ACHN (cell line): Measurements from ENCODE around the gene STAT2.
"Not testable (repeated sequence)": the region's sequence is repeated elsewhere in the genome, so short reads cannot be mapped to it uniquely, and the experiment has no call there.

Experiments
- DNase-seq: peaks from one replicate; pipeline ENCODE4 v3.0.0-alpha.2; 2015
- in situ Hi-C: cut with HindIII; loops from 2 replicates; pipeline ENCODE4 v1.10.0; 2017; ENCODE audit warnings: low sequenced_read_pairs, low pct_ligation_motif_present, low pct_unique_long_range_greater_than_20kb

STAT2 gene

DNA sequence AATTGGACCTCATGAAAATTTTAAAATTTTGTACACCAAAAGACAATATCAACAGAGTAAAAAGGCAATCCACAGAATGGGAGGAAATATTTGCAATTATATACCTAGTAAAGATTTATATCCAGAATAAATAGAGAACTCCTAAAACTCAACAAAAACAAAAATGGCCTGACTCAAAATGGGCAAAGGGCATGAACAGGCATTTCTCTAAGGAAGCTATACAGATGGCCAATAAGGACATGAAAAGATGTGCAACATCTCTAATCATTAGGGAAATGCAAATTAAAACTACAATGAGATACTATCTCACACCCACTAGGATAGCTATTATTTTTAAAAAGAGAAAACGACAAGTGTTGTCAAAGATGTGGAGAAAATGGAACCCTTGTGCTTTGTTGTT, 13.6 kb upstream of the STAT2 start:
- no peak for DNase-seq
- in situ Hi-C loops: no loop called here

DNA sequence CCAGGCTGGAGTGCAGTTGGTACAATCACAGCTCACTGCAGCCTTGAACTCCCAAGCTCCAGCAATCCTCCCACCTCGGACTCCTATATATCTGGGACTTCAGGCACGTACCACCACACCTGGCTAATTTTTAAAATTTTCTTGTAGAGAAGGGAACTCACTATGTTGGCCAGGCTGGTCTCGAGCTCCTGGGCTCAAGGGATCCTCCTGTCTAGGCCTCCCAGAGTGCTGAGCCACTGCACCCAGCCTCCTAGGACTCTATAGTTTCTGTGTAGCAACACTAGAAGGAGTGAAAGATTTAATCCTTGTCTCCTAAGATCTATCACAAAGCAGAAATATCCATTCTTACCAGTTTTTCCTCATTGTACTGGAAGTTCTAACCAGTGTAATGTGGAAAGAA, 7.0 kb upstream of the STAT2 start:
- in situ Hi-C loops: no loop called here
- DNase-seq: no peak

DNA sequence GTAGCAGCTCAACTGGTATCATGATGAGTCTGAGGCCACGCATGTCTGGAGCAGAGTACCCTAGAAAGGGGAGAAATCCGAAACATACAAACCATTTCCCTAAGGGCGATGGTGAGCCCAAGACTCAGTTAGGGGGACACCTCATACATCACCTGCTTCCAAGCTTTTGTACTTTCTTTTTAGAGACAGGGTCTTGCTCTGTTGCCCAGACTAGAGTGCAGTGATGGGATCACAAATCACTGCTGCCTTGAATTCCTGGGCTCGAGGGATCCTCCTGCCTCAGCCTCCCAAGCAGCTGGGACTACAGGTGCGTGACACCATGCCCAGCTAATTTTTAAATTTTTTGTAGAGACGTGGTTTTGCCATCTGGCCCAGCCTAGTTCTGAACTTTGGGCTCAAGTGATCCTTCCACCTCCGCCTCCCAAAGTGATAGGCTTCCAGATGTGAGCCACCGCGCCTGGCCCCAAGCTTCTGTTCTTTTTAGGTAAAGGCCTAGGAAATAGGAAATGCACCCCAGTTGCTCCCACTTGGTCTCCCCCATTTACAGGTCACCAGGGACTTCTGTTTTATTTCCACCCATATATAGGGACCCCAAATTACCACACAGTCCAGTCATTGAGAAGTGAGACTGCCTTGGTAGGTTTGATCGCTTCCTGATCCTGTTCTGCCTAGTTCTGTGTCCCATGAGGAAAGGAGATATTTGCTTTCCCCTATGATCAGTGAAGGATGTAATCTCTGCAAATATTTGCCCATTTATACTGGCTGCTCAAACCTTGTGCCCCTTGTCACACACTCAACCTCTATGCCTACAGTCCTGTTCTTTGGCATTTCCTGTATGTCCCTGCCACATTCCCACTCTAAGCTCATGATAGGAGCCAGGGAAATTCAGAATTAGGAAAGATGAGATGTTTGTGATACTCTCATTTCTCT, 2.5 kb upstream of the STAT2 start, which contains the start of gene APOF:
TSS of gene APOF (minus strand) at position 728 of the 930 bp plus-strand sequence. CDS start at position 616, 112 bp downstream.
- no peak for DNase-seq
- in situ Hi-C loops: no loop called here

DNA sequence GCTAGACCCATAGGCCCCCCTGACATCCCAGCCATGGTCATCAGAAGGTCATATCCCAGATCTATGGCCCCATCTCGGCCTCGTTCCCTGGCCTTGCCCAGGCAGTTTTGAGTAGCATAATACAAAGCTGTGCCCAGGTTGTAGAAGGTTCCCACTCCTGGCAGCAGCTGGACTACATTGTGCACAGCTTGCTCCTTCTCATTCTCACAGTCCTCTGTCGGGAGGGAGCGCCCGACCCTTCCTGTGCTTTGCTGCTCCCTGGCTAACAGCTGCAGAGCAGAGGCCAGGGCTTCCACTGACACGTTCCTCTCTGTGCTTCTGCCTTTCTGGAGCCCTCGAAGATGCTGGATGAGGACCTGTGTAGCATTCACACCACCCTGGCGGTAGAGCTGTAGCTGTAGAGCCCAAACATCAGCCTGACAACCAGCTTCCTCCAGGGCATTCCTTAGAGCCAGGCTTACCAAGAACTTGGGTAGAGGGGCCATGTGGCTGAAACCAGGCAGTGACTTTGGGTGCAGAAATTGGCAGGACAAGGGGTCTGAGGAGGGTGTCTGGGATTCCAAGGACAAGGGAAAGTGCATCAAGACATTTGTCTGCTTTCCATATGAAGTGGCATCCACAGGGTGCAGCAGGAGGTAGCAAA, 1.7 kb upstream of the STAT2 start:
- DNase-seq: no peak
- in situ Hi-C loops: no loop called here

DNA sequence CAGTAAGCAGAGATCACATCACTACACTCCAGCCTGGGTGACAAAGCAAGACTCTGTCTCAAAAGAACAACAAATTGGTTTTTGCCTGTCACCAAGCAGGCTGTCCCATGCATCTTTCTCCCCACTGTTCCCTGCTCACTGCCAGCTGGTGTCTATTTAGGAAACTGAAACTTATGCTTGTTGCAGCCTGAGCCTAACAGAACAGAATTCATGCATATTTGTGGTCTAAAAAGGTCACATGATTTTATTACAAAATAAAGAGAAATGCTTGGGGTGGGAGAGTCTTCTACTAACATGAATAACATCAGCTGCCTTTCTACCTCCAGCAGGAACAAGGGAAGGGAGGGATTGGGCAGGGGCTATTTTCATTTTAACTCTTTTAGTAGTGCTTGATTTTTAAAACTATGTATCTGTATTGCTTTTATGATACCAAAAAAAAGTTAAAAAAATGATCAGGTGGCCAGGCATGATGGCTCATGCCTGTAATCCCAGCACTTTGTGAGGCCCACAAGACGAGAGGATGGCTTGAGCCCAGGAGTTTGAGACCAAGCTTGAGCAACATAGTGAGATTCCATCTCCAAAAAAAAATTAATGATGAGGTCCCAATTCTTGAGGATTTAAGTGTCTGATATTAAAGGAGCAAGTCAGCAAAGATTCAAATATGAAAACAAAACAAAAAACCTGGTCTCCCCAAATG, 923 bp downstream of the STAT2 start:
- in situ Hi-C loops: no loop called here
- DNase-seq: peak; percentile 66

DNA sequence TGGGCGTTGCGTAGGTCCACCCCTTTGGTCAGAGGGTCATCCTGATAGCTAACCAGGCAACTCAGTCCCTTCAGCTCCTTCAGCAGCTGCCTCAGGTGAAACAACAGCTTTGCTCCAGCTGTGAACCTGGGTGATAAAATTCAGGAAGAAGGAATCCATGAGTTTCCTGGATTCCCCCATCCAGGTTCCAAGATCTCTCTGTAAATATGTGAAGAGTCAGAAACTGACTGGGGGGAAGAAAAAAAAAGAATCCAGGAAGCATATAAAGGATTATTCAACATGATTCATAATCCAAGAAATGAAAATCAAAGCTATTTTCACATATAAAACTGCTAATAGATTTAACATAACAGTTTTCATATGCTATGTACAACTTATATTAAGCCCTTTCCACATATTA, 8.6 kb downstream of the STAT2 start:
- in situ Hi-C loops: no loop called here
- DNase-seq: no peak

DNA sequence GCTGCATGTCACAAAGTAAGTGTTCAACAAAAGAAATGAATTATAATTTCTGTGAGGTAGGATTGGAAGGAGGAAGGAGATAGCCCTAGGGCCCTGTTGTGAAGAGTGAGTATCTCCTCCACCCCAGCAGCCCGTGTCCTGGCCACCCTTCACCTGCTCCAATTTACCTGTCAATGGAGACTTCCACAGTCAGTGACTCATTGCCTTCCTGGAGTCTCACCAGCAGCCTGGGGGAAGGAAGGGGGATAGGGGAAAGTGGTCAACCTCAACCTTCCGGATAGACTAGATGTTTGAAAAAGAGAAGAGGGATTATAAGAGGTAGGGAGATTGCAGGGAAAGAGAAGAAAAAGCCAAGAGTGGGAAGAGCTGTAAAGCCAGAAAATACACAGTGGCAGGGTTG, 9.2 kb downstream of the STAT2 start:
- DNase-seq: no peak
- in situ Hi-C loops: no loop called here

DNA sequence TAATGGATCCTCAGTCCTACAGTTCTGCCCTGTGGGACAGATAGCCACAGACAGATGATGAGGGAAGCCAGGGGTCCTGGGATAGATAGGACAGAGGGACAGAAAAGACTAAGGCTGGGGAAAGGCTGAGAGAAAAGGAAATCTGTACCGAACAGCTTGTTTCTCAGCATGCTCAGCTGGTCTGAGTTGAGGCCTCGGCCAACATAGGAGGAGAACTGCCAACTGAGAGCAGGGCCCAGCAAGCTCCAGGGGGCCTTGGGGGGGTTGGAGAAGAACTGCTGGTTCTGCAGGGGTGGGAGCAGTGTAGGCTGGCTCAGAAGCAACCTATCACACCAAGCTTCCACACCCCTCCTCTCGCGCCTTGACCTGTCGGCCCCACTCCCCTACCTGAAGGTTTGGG, 11.1 kb downstream of the STAT2 start:
- in situ Hi-C loops: no loop called here
- no peak for DNase-seq

DNA sequence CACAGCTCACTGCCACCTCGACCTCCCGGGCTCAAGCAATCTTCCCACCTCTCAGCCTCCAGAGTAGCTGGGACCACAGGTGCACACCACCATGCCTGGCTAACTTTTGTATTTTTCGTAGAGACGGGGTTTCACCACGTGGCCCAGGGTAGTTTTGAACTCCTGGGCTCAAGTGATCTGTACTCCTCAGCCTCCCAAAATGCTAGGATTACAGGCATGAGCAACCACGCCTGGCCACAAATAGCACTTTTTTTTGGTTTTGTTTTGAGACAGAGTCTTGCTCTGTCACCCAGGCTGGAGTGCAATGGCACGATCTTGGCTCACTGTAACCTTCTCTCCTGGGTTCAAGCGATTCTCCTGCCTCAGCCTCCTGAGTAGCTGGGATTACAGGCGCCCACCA, 12.7 kb downstream of the STAT2 start:
- DNase-seq, in situ Hi-C loops: not testable (repeated sequence)

DNA sequence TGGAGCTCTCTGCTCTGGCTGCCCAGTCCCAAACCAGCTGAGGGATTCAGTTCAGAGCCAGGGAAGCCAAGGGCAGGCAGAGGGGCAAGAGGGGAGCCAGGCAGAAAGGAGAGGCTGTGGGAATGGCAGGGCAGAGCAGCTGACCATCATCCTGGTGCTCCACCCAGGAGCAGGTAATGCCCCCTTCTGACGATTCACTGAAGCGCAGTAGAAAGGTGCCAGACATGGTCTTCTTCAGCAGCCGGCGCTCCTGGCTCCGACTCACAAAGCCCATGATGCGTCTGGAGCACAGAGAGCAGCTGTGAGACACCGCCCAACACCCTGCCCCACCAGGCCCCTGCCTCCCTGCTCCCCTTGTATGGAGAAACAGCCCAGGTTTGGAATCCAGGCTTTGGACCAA, 13.2 kb downstream of the STAT2 start:
- in situ Hi-C loops: no loop called here
- DNase-seq: no peak

DNA sequence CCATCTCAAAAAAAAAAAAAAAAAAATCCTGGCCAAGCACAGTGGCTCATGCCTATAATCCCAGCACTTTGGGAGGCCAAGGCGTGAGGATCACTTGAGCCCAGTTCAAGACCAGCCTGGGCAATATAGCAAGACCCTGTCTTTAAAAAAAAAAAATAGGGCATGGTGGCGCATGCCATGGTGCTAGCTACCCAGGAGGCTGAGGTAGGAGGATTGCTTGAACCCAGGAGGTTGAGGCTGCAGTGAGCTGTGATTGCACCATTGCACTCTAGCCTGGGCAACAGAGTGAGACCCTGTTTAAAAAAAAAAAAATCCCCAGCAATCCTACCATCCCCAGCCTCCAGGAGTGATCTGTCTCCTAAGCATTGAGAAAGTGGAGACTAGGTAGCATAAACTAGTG, 17.6 kb downstream of the STAT2 start:
- in situ Hi-C loops, DNase-seq: not testable (repeated sequence)

DNA sequence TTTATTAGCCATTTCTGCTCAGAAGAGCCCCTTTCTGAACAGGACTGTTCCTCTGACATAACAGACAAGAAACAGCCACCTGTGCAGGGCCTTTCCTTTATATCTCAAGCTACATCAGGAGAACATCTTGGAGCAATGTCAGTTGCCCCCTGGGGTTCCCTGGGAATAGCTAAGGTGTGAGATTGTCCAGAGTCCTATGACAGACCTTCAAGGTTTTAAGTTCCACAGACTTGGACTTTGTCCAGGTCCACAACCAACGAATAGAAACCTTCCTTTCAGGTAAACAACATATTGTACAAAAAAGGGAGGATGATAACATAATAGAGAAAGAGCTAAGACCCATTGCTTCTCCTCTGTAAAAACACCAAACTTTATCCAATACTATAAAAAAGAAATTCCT, 18.3 kb downstream of the STAT2 start:
- DNase-seq: no peak
- in situ Hi-C loops: no loop called here

DNA sequence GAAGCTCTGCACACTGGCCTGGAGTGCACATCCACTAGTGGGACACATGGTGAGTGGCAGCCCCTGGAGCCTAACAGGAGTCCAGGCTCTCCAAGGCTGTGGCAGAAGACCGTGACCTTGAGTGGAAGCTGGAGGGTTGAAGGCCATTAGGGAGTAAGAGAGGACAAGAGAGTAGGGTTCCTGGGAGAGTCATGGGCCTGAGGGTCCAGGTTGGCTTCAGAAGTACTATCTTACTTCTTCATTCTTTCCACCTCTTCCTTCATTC, 20.8 kb downstream of the STAT2 start:
- in situ Hi-C loops: no loop called here
- DNase-seq: no peak

DNA sequence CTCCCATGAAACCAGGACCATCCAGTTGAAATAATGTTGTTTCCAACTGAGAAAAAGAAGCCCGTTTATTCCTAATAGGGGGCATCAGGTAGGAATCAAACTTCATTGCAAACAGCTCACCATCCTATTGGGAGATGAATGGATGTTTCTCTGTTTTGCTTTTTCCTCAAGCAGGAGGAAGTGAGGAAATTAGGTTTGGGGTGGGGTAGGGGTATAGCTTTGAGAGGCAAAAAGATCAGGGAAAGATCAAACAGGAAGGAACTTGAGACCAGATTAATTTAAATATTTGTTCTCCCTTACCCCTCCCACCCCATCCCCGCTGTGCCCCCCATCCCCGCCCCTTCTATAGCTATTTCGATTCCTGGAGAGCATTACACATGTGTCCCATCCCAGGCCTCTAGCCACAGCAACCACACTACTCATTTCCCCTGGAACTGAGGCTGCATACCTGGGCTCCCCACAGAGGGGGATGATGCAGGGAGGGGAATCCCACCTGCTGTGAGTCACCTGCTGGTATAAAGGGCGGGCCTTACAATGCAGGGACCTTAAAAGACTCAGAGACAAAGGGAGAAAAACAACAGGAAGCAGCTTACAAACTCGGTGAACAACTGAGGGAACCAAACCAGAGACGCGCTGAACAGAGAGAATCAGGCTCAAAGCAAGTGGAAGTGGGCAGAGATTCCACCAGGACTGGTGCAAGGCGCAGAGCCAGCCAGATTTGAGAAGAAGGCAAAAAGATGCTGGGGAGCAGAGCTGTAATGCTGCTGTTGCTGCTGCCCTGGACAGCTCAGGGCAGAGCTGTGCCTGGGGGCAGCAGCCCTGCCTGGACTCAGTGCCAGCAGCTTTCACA, 21.4 kb downstream of the STAT2 start, which contains the start of gene IL23A:
TSS of gene IL23A (plus strand) at position 577 of the 850 bp plus-strand sequence. CDS start at position 738, 161 bp downstream.
- in situ Hi-C loops: no loop called here
- DNase-seq: no peak

DNA sequence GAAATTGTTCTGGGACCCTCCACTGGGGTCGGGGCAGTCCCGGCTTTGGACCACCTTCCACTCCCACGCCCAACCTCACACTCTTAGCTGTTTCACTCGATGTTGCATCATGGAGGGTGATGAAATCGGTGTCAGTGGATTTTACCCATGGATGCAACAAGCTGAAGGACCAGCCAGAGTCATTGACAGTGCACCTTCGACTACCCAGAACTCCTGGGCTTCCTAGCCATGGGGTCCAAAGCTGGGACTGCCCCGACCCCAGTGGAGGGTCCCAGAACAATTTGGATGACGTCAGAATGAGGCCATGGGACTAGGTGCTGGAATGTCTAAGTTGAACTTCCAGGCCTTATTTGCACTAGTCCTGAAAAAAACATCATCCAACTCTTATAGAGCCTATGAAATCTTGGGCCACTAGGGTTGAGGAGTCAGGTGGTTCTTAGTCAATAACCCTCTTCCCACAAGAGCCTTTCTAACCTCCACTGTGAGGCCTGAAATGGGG, 22.1 kb downstream of the STAT2 start:
- DNase-seq: no peak
- in situ Hi-C loops: no loop called here

DNA sequence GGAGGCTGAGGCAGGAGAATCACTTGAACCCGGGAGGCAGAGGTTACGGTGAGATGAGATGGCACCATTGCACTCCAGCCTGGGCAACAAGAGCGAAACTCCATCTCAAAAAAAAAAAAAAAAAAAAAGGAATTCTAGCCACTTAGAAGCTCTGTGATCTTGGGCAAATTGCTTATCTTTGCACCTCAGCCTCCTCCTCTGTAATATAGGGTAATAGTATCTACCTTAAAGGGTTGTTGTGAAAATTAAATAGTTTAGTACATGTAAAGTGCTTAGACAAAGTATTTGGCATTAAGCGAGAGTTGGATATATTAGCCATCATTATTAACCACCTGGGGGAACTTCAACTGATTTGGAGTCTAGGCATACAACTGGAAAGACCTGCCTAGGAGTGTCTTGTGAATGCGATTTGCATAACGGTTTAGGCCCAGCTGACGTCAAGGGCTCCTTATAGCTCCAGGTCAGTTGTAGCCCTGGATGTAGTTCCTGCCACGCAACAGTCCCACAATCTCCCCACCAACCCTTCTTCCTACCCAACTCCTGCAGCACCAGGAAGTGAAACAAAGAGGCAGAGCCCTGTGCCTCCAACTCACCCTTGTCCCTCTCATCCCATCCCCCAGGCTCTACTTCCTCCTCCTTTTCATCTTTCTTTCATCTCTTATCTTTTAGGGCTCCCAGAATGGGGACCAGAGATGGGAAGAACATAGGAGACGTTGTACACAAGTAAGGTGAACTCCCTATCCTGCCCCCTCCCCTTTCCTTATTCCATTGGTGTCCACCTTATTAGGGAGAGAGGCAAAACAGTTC, 23.3 kb downstream of the STAT2 start:
- in situ Hi-C loops: no loop called here
- no peak for DNase-seq

DNA sequence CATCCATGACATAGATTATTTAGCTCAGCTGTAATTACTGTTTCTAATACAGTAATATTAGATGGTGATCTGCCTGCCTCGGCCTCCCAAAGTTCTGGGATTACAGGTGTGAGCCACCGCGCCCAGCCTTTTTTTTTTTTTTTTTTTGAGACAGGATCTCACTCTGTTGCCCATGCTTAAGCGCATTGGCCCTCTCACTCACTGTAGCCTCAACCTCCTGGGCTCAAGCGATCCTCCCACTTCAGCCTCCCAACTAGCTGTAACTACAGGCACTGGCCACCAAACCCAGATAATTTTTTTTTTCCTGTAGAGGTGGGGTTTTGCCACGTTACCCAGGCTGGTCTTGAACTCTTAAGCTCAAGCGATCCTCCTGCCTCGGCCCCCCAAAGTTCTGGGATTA, 24.4 kb downstream of the STAT2 start:
- in situ Hi-C loops, DNase-seq: not testable (repeated sequence)

DNA sequence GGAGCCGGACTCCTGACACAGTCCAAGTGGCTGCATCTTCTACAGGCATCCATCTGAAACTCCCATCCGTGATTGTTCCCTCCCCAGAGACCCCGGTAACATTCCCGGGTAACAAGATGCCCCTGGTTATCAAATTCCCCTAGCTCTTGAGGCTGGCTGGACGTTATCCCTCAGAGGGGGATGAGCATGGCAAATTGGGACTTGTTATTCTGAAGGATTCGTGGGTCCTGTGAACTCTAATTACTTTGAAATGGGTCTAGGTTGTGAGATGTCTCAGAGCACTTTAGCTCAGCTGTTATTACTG, 25.5 kb downstream of the STAT2 start:
- peak; percentile 24 for DNase-seq
- in situ Hi-C loops: no loop called here
